CD14-positive monocyte (primary cell): ENCODE measurements around the gene SASH3. TPM values are rescaled to one million over a fixed set of nuclear protein-coding genes. Genes with fewer than 3 reads are reported as not detected.

Source experiments
- DNase-seq, 3 donors: peaks; one replicate each; pipeline ENCODE4 v3.0.0-alpha.2; 2011 to 2022
- H2AFZ ChIP-seq: 2 replicates; pipeline ENCODE4 v1.6.0; 2012; ENCODE audit warnings: mild to moderate bottlenecking, low read depth, low read length, inconsistent platforms; ENCODE audit not compliant: insufficient read depth, poor library complexity, severe bottlenecking
- H3K27ac ChIP-seq, 2 donors: 1 replicate in 1 of 2; 2 replicates in 1 of 2; pipeline ENCODE4 v1.5.1; 2012 to 2013; ENCODE audit warnings: low read length in 2 of 2, control low read depth in 1 of 2, inconsistent platforms in 1 of 2, low read depth in 1 of 2, mild to moderate bottlenecking in 1 of 2
- H3K27me3 ChIP-seq, 2 donors: one replicate each; pipeline versions ENCODE4 v1.6.0 to v1.6.1; 2011 to 2013; ENCODE audit warnings: low read length in 2 of 2; ENCODE audit not compliant: control insufficient read depth in 2 of 2, insufficient read depth in 2 of 2
- H3K36me3 ChIP-seq, 2 donors: replicated peaks in 1 of 2; 1 replicate in 1 of 2; 2 replicates in 1 of 2; pipeline versions ENCODE4 v1.5.1 to v1.6.1; 2012 to 2013; ENCODE audit warnings: low read length in 2 of 2, control low read depth in 1 of 2, inconsistent platforms in 1 of 2, mild to moderate bottlenecking in 1 of 2; ENCODE audit not compliant: insufficient read depth in 2 of 2, control insufficient read depth in 1 of 2
- H3K4me1 ChIP-seq, 2 donors: 1 replicate in 1 of 2; 2 replicates in 1 of 2; pipeline versions ENCODE4 v1.5.1 to v1.6.1; 2012 to 2013; ENCODE audit warnings: low read length in 2 of 2, control low read depth in 1 of 2, inconsistent platforms in 1 of 2, mild to moderate bottlenecking in 1 of 2, moderate library complexity in 1 of 2; ENCODE audit not compliant: insufficient read depth in 2 of 2, control insufficient read depth in 1 of 2
- H3K4me2 ChIP-seq: replicated peaks from 2 replicates; pipeline ENCODE3; 2012; ENCODE audit warnings: low read length, moderate library complexity, mild to moderate bottlenecking; ENCODE audit not compliant: poor library complexity, severe bottlenecking; ENCODE audit errors: extremely low read depth
- H3K4me3 ChIP-seq, 3 experiments: fragments of 200-600 bp in 1 of 3; sonication (generic) in 1 of 3; replicated peaks in 1 of 3; 1 replicate in 2 of 3; 2 replicates in 1 of 3; pipeline ENCODE4 v1.5.1; 2011 to 2013; ENCODE audit warnings: low read length in 3 of 3, mild to moderate bottlenecking in 3 of 3, control low read depth in 2 of 3, low read depth in 2 of 3, inconsistent platforms in 1 of 3, moderate library complexity in 1 of 3
- H3K79me2 ChIP-seq: 2 replicates; pipeline ENCODE4 v1.6.0; 2012; ENCODE audit warnings: mild to moderate bottlenecking, control low read depth, inconsistent platforms, low read length, moderate library complexity; ENCODE audit not compliant: insufficient read depth
- H3K9ac ChIP-seq: 2 replicates; pipeline ENCODE4 v1.6.0; 2017; ENCODE audit warnings: low read length, mild to moderate bottlenecking; ENCODE audit not compliant: insufficient read depth, poor library complexity, severe bottlenecking
- H3K9me3 ChIP-seq, 2 donors: replicated peaks in 1 of 2; 1 replicate in 1 of 2; 2 replicates in 1 of 2; pipeline versions ENCODE4 v1.5.1 to v1.6.1; 2012 to 2013; ENCODE audit warnings: low read length in 2 of 2, control low read depth in 1 of 2; ENCODE audit not compliant: control insufficient read depth in 1 of 2, insufficient read depth in 1 of 2
- H4K20me1 ChIP-seq: 2 replicates; pipeline ENCODE4 v1.6.0; 2012; ENCODE audit warnings: mild to moderate bottlenecking, low read length, control low read depth, moderate library complexity; ENCODE audit not compliant: insufficient read depth
- H3K27ac Mint-ChIP-seq, 7 donors: one replicate each; pipeline ENCODE4 v1.8.0; 2020; ENCODE audit warnings: mild to moderate bottlenecking in 7 of 7, mixed read lengths in 7 of 7, moderate library complexity in 6 of 7, inconsistent platforms in 2 of 7
- H3K27me3 Mint-ChIP-seq, 3 donors: one replicate each; pipeline ENCODE4 v1.8.0; 2021 to 2022; ENCODE audit warnings: low read depth in 3 of 3, mild to moderate bottlenecking in 3 of 3, mixed read lengths in 3 of 3, moderate library complexity in 3 of 3, inconsistent platforms in 1 of 3
- H3K36me3 Mint-ChIP-seq, 2 donors: one replicate each; pipeline ENCODE4 v1.8.0; 2020; ENCODE audit warnings: mixed read lengths in 2 of 2, inconsistent platforms in 1 of 2, mild to moderate bottlenecking in 1 of 2
- H3K4me1 Mint-ChIP-seq: one replicate; pipeline ENCODE4 v1.8.0; 2020; ENCODE audit warnings: mild to moderate bottlenecking, mixed read lengths
- H3K4me3 Mint-ChIP-seq, 2 donors: one replicate each; pipeline ENCODE4 v1.8.0; 2020; ENCODE audit warnings: mild to moderate bottlenecking in 2 of 2, mixed read lengths in 2 of 2, moderate library complexity in 1 of 2
- H3K9me3 Mint-ChIP-seq, 7 donors: one replicate each; pipeline ENCODE4 v1.8.0; 2020 to 2022; ENCODE audit warnings: mixed read lengths in 7 of 7, mild to moderate bottlenecking in 6 of 7, moderate library complexity in 6 of 7, inconsistent platforms in 2 of 7
- CTCF ChIP-seq: fragments of 200-600 bp; IDR thresholded peaks from one replicate; pipeline ENCODE4 v1.8.0; 2022; ENCODE audit warnings: antibody characterized with exemption, mild to moderate bottlenecking
- WGBS: methylation state at CpG from one replicate; pipeline ENCODE4 v1.1.5; 2013; ENCODE audit warnings: missing lambda C conversion rate; ENCODE audit not compliant: insufficient coverage; 5-methylcytosine and 5-hydroxymethylcytosine counted together
- intact Hi-C, 2 donors: fragments of 100-400 bp; cut with micrococcal nuclease; formaldehyde crosslinking; loops; one replicate each; pipeline versions ENCODE4 v1.15.0 to v1.15.1; 2023
- polyA plus RNA-seq, 3 donors: library from polyadenylated mRNA; depleted of rRNA in 1 of 3; unstranded in 2 of 3; stranded (reverse) in 1 of 3; fragments of 300-500 nt in 2 of 3; fragments of >200 nt in 1 of 3; fragmentation: Illumina TruSeq in 2 of 3; gene quantifications; 1 replicate in 2 of 3; 2 replicates in 1 of 3; pipeline ENCODE4 v1.2.3, GENCODE V29; 2012 to 2021

SASH3 gene
- polyA plus RNA-seq, 3 donors = 127 to 272 (median 179) TPM

- Mint-ChIP-seq H3K9me3 (no peaks in the 10 kb centered on the region), H3K27me3 (peaks cover 0 to 7% (median 0%) of the 10 kb centered on the region in 3 donors), H3K27ac (no peak overlapping the region), H3K4me1 (peaks cover 5% of the 10 kb centered on the region), H3K36me3 (peaks cover 0 to 2% of the 10 kb centered on the region in 2 donors), H3K4me3 (no peak overlapping the region)
- H3K4me2 ChIP-seq = no peak overlapping the region
- no peaks in the 10 kb centered on the region for H3K9me3 ChIP-seq
- no peak overlapping the region for H3K4me3 ChIP-seq
- no peaks in the 10 kb centered on the region for H3K27me3 ChIP-seq
- no peak overlapping the region for H2AFZ ChIP-seq
- WGBS = no CpG with 5 or more reads among the region's 3 CpGs
- H4K20me1 ChIP-seq = no peaks in the 10 kb centered on the region
- no peaks in the 10 kb centered on the region for H3K4me1 ChIP-seq
- H3K79me2 ChIP-seq = no peaks in the 10 kb centered on the region
- intact Hi-C loops = no loop called here
- no peak overlapping the region for H3K27ac ChIP-seq
- H3K36me3 ChIP-seq = no peaks in the 10 kb centered on the region
- TF ChIP-seq CTCF = no peak
- no peak overlapping the region for H3K9ac ChIP-seq
- DNase-seq = no peak
Measured at GRCh38 chrX:129836827-129837226, 57.1 kb downstream of the SASH3 start.

- Histone ChIP-seq H3K36me3 (no peaks in the 10 kb centered on the region), H3K27ac (no peak overlapping the region), H3K4me3 (no peak overlapping the region), H3K9ac (no peak overlapping the region), H2AFZ (no peak overlapping the region), H3K4me1 (peaks cover 9 to 15% of the 10 kb centered on the region in 2 donors), H3K4me2 (no peak overlapping the region), H3K9me3 (no peaks in the 10 kb centered on the region), H3K27me3 (no peaks in the 10 kb centered on the region), H3K79me2 (no peaks in the 10 kb centered on the region), H4K20me1 (no peaks in the 10 kb centered on the region)
- DNase-seq = no peak
- intact Hi-C loops = loop anchor here in 1 of 2 donors (10.0 kb wide), 1 partner anchor 64 kb away; the partner anchor contains the start of gene UTP14A
- WGBS = no CpG with 5 or more reads among the region's 5 CpGs
- Mint-ChIP-seq H3K9me3 (peaks cover 0 to 2% (median 0%) of the 10 kb centered on the region in 7 donors), H3K4me3 (no peak overlapping the region), H3K27me3 (peaks cover 3 to 4% (median 3%) of the 10 kb centered on the region in 3 donors), H3K36me3 (peaks cover 0 to 2% of the 10 kb centered on the region in 2 donors), H3K27ac (no peak overlapping the region), H3K4me1 (peaks cover 15% of the 10 kb centered on the region)
- TF ChIP-seq CTCF = no peak
Measured at GRCh38 chrX:129840344-129840743, 60.6 kb downstream of the SASH3 start.
